AG10803 (cell line): ENCODE data around the gene SIMC1.

Experiments
- DNase-seq: peaks from one replicate; pipeline ENCODE4 v3.0.0; 2010; ENCODE audit warnings: low read depth
- H3K4me3 ChIP-seq: 2 replicates; pipeline ENCODE4 v1.5.1; 2011; ENCODE audit warnings: mild to moderate bottlenecking, low read length, control low read depth
- TF ChIP-seq, protein P1 (sequence below): conservative IDR thresholded peaks from 2 replicates; pipeline ENCODE4 v1.5.1; 2011; ENCODE audit warnings: mild to moderate bottlenecking, low read length, control low read depth, inconsistent platforms

Gene SIMC1

DNA sequence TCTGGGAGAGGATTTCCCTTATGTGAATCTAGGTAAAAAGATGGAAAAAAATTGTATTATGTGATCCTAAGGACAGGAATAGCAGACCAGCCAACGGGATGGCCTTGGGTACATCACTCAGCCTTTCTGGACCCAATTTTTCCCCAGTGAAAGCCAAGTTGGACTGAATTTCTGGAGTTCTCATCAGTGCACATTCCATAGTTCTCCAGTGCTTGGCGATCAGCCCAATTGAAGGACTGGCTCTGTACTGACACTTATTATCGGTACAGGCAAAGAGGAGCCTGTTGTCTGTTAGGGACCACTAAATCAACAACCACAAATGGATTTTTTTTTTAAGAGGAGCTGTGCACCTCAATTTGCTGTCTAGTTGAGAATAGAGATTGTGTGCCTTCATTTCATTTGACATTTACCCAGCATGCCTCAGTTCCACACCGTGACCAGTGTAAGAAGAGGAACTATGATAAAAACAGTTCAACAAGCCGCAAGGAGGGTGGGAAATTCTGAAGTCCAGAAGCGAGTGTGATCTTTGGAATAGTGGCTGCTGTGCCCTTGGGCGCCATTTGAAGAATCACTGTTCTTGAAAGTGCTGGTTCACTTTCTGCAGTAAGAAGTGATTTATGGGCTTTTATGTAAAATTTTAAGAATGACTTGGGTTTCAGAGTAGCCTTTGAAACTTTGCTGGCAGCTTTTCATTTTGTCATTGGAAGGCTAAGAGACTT lies 135.0 kb downstream of the SIMC1 start:
- peak; percentile 49 for DNase-seq
- TF ChIP-seq, protein P1, sequence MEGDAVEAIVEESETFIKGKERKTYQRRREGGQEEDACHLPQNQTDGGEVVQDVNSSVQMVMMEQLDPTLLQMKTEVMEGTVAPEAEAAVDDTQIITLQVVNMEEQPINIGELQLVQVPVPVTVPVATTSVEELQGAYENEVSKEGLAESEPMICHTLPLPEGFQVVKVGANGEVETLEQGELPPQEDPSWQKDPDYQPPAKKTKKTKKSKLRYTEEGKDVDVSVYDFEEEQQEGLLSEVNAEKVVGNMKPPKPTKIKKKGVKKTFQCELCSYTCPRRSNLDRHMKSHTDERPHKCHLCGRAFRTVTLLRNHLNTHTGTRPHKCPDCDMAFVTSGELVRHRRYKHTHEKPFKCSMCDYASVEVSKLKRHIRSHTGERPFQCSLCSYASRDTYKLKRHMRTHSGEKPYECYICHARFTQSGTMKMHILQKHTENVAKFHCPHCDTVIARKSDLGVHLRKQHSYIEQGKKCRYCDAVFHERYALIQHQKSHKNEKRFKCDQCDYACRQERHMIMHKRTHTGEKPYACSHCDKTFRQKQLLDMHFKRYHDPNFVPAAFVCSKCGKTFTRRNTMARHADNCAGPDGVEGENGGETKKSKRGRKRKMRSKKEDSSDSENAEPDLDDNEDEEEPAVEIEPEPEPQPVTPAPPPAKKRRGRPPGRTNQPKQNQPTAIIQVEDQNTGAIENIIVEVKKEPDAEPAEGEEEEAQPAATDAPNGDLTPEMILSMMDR, result no peak
- H3K4me3 ChIP-seq, result no peak overlapping the region

DNA sequence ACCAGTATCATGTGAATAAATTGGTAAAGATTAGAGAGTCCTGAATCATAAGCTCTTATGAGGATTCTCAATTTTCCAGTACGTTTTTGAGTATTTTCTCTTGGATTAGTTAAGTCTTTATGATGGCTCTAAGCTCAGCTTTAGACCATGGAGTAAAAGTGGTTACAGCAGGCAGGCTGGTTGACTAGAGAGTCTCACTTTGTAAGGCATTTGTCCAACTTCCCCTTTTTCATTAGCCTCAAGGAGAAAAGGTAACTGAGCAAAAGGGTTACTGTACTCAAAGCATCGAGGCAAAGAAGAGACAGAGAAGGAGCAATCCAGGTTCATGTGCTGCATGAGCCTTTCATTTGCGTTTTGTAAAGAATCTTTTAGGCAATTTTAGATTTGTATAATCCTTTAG lies 141.7 kb downstream of the SIMC1 start:
- no peak overlapping the region for H3K4me3 ChIP-seq
- no peak for DNase-seq
- TF ChIP-seq, protein P1, result no peak

DNA sequence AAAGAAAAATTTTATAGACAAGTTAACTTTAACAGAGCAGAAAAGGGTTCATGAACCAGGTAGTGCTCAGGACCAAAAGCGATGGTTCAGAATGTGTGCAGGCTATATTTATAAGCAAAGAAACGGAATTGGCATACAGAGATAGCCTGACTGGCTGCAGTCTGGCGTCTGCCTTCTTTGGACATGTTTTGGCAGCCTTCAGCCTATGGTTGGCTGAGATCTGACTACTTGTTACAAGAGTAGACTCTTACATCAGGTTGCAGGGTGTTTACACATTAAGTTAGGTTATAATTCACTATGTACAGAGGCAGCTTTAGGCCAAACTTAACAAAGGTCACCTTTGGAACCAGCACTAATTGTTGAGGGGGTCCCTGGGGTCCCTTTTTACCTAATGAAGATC lies 143.2 kb downstream of the SIMC1 start:
- no peak overlapping the region for H3K4me3 ChIP-seq
- TF ChIP-seq, protein P1, result no peak
- DNase-seq, result no peak

GRCh38 chr5:176381979-176382378 lies 143.8 kb downstream of the SIMC1 start:
- TF ChIP-seq, protein P1, result no peak
- H3K4me3 ChIP-seq, result no peak overlapping the region
- no peak for DNase-seq

DNA sequence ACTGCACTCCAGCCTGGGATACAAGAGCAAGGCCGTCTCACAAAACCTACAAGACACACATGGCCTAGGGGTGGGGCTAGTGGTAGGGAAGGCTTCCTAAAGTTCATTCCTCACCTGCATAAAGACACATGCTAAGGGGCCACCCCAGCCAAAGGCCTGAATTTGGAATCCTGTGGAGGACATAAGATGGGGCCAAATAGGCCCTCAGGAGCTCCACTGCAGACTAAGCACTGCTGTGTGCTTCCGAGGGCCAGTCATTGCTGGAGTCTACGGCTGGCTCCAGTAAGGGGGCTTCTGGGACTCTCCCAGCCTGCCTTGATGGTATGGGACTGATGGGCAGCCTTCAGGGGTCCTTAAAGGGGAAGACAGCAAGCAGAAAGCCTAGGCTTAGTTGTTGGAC lies 144.5 kb downstream of the SIMC1 start:
- TF ChIP-seq, protein P1, result no peak
- DNase-seq, result no peak
- H3K4me3 ChIP-seq, result no peak overlapping the region

- TF ChIP-seq, protein P1, result no peak
- no peak overlapping the region for H3K4me3 ChIP-seq
- no peak for DNase-seq
Observed at GRCh38 chr5:176383248-176383905, 145.2 kb downstream of the SIMC1 start.

GRCh38 chr5:176383961-176384360 lies 145.7 kb downstream of the SIMC1 start:
- H3K4me3 ChIP-seq, result no peak overlapping the region
- no peak for DNase-seq
- TF ChIP-seq, protein P1, result no peak
